Fibroblast of peridontal ligament (primary cell): ENCODE results near the gene GATA3.

Experiments
- DNase-seq: peaks from one replicate; pipeline ENCODE4 v3.0.0-alpha.2; 2010; ENCODE audit errors: extremely low read depth

Gene GATA3

GRCh38 chr10:8100366-8100765, 45.9 kb downstream of the GATA3 start:
- no peak for DNase-seq

- DNase-seq: no peak
Measured at GRCh38 chr10:8102708-8103401, 48.4 kb downstream of the GATA3 start.

- no peak for DNase-seq
Measured at GRCh38 chr10:8103543-8103942, 49.1 kb downstream of the GATA3 start.

- DNase-seq: no peak
Measured at GRCh38 chr10:8104005-8104404, 49.5 kb downstream of the GATA3 start.

- no peak for DNase-seq
Measured at GRCh38 chr10:8104721-8105120, 50.2 kb downstream of the GATA3 start.

- DNase-seq: no peak
Measured at GRCh38 chr10:8105932-8106331, 51.4 kb downstream of the GATA3 start.

GRCh38 chr10:8112230-8112905, 57.9 kb downstream of the GATA3 start:
- DNase-seq: no peak

- DNase-seq: no peak
Measured at GRCh38 chr10:8112942-8113442, 58.5 kb downstream of the GATA3 start.

GRCh38 chr10:8113616-8114015, 59.1 kb downstream of the GATA3 start:
- DNase-seq: no peak

GRCh38 chr10:8114741-8115617, 60.5 kb downstream of the GATA3 start:
- DNase-seq: no peak

- DNase-seq: no peak
Measured at GRCh38 chr10:8115618-8115980, 61.1 kb downstream of the GATA3 start.

- DNase-seq: no peak
Measured at GRCh38 chr10:8116474-8116873, 62.0 kb downstream of the GATA3 start.

- no peak for DNase-seq
Measured at GRCh38 chr10:8116926-8117493, 62.5 kb downstream of the GATA3 start.

- DNase-seq: no peak
Measured at GRCh38 chr10:8121201-8121890, 66.9 kb downstream of the GATA3 start.

GRCh38 chr10:8122611-8123369, 68.3 kb downstream of the GATA3 start:
- DNase-seq: no peak

- DNase-seq: no peak
Measured at GRCh38 chr10:8124436-8124835, 69.9 kb downstream of the GATA3 start.
